Liver (tissue), 9 donors: ENCODE data around the gene B2M. TPM values are rescaled to one million over a fixed set of nuclear protein-coding genes. Genes with fewer than 3 reads are reported as not detected.

Experiments used
- DNase-seq: peaks from one replicate; pipeline ENCODE4 v3.0.0-alpha.2; 2017; ENCODE audit warnings: low spot score
- H3K27ac ChIP-seq, 2 donors: one replicate each; pipeline ENCODE4 v1.7.0; 2013; ENCODE audit warnings: inconsistent platforms in 2 of 2, low read length in 2 of 2, control low read depth in 1 of 2, low read depth in 1 of 2, mild to moderate bottlenecking in 1 of 2
- H3K27me3 ChIP-seq, 4 donors: one replicate each; pipeline versions ENCODE4 v1.6.1 to v1.7.0; 2013; ENCODE audit warnings: low read length in 3 of 4, inconsistent platforms in 1 of 4, mild to moderate bottlenecking in 1 of 4, moderate library complexity in 1 of 4; ENCODE audit not compliant: control insufficient read depth in 4 of 4, insufficient read depth in 4 of 4
- H3K36me3 ChIP-seq, 4 donors: one replicate each; pipeline versions ENCODE4 v1.6.1 to v1.7.0; 2013; ENCODE audit warnings: low read length in 3 of 4, mild to moderate bottlenecking in 3 of 4, low read depth in 1 of 4, moderate library complexity in 1 of 4; ENCODE audit not compliant: control insufficient read depth in 4 of 4, insufficient read depth in 3 of 4
- H3K4me1 ChIP-seq, 4 donors: one replicate each; pipeline versions ENCODE4 v1.6.1 to v1.7.0; 2013; ENCODE audit warnings: low read length in 3 of 4, mild to moderate bottlenecking in 3 of 4, moderate library complexity in 1 of 4; ENCODE audit not compliant: control insufficient read depth in 4 of 4, insufficient read depth in 4 of 4
- H3K4me3 ChIP-seq, 3 donors: one replicate each; pipeline versions ENCODE4 v1.6.1 to v1.7.0; 2013; ENCODE audit warnings: low read length in 3 of 3, control low read depth in 1 of 3, low read depth in 1 of 3, mild to moderate bottlenecking in 1 of 3
- H3K9ac ChIP-seq, 2 donors: one replicate each; pipeline ENCODE4 v1.7.0; 2013; ENCODE audit warnings: low read length in 2 of 2, mild to moderate bottlenecking in 2 of 2, moderate library complexity in 2 of 2, control low read depth in 1 of 2, low read depth in 1 of 2
- H3K9me3 ChIP-seq, 4 donors: one replicate each; pipeline versions ENCODE4 v1.6.1 to v1.7.0; 2013; ENCODE audit warnings: low read length in 3 of 4; ENCODE audit not compliant: control insufficient read depth in 4 of 4
- ATF3 ChIP-seq: IDR thresholded peaks from 2 replicates; pipeline ENCODE4 v1.6.1; 2016; ENCODE audit warnings: antibody characterized with exemption
- CTCF ChIP-seq: fragments of 150-350 bp; IDR thresholded peaks from 2 replicates; pipeline ENCODE4 v1.5.1; 2017; ENCODE audit warnings: improper control_type of control experiment, low read depth, low read length; ENCODE audit not compliant: missing input control
- EGR1 ChIP-seq, 2 donors: IDR thresholded peaks; 2 replicates each; pipeline ENCODE4 v1.6.1; 2016 to 2018; ENCODE audit warnings: antibody characterized with exemption in 2 of 2, low read depth in 2 of 2
- FOXA1 ChIP-seq: IDR thresholded peaks from 2 replicates; pipeline ENCODE4 v1.6.1; 2016; ENCODE audit warnings: antibody characterized with exemption
- FOXA2 ChIP-seq: IDR thresholded peaks from 2 replicates; pipeline ENCODE4 v1.6.1; 2016; ENCODE audit warnings: antibody characterized with exemption
- GABPA ChIP-seq, 2 donors: IDR thresholded peaks in 1 of 2; conservative IDR thresholded peaks in 1 of 2; 2 replicates each; pipeline ENCODE4 v1.6.1; 2016; ENCODE audit warnings: antibody characterized with exemption in 2 of 2, mild to moderate bottlenecking in 1 of 2, moderate library complexity in 1 of 2
- HNF4A ChIP-seq, 2 donors: conservative IDR thresholded peaks; 2 replicates each; pipeline ENCODE4 v1.6.1; 2016; ENCODE audit warnings: antibody characterized with exemption in 2 of 2, mild to moderate bottlenecking in 2 of 2
- HNF4G ChIP-seq: IDR thresholded peaks from 2 replicates; pipeline ENCODE4 v1.6.1; 2016; ENCODE audit warnings: antibody characterized with exemption
- JUND ChIP-seq, 2 donors: IDR thresholded peaks; 2 replicates each; pipeline ENCODE4 v1.6.1; 2016; ENCODE audit warnings: antibody characterized with exemption in 2 of 2
- MAX ChIP-seq: IDR thresholded peaks from 2 replicates; pipeline ENCODE4 v1.6.1; 2016; ENCODE audit warnings: antibody characterized with exemption
- NR2F2 ChIP-seq: IDR thresholded peaks from 2 replicates; pipeline ENCODE4 v1.6.1; 2016; ENCODE audit warnings: antibody characterized with exemption
- RAD21 ChIP-seq, 2 donors: IDR thresholded peaks; 2 replicates each; pipeline ENCODE4 v1.6.1; 2016; ENCODE audit warnings: antibody characterized with exemption in 2 of 2, mild to moderate bottlenecking in 2 of 2
- REST ChIP-seq: IDR thresholded peaks from 2 replicates; pipeline ENCODE4 v1.6.1; 2016; ENCODE audit warnings: antibody characterized with exemption, mild to moderate bottlenecking
- RXRA ChIP-seq, 2 donors: IDR thresholded peaks; 2 replicates each; pipeline ENCODE4 v1.6.1; 2017 to 2018; ENCODE audit warnings: antibody characterized with exemption in 2 of 2, mild to moderate bottlenecking in 1 of 2
- SP1 ChIP-seq: IDR thresholded peaks from 2 replicates; pipeline ENCODE4 v1.6.1; 2018; ENCODE audit warnings: antibody characterized with exemption, mild to moderate bottlenecking
- TAF1 ChIP-seq: conservative IDR thresholded peaks from 2 replicates; pipeline ENCODE4 v1.6.1; 2016; ENCODE audit warnings: antibody characterized with exemption, mild to moderate bottlenecking
- YY1 ChIP-seq: IDR thresholded peaks from 2 replicates; pipeline ENCODE4 v1.6.1; 2016; ENCODE audit warnings: antibody characterized with exemption, mild to moderate bottlenecking
- ZBTB33 ChIP-seq: IDR thresholded peaks from 2 replicates; pipeline ENCODE4 v1.6.1; 2016; ENCODE audit warnings: antibody characterized with exemption
- polyA plus RNA-seq, 2 donors: library from polyadenylated mRNA; stranded (reverse) in 1 of 2; unstranded in 1 of 2; fragments of 200-250 nt in 1 of 2; fragments of >200 nt in 1 of 2; fragmentation: Nextera tagmentation in 1 of 2; extraction: Ambion mirVana in 1 of 2; gene quantifications; one replicate each; pipeline versions ENCODE4 v1.2.1 to v1.2.3, GENCODE V29; 2013 to 2015
- total RNA-seq, 2 donors: library from RNA; depleted of rRNA; stranded (reverse); fragments of >200 nt; gene quantifications; one replicate each; pipeline ENCODE4 v1.2.3, GENCODE V29; 2014
- donor health status: healthy.
- donor health status: healthy.
- donor health status: healthy.
- donor health status: healthy.
- donor health status: healthy.

B2M gene
- total and polyA plus RNA-seq, 4 donors = 1,388 to 3,787 (median 2,950) TPM

- Histone ChIP-seq H3K9ac (no peak overlapping the region), H3K27ac (no peak overlapping the region), H3K27me3 (no peaks in the 10 kb centered on the region), H3K36me3 (no peaks in the 10 kb centered on the region), H3K9me3 (peaks cover 0 to 2% (median 0%) of the 10 kb centered on the region in 4 donors), H3K4me3 (no peak overlapping the region), H3K4me1 (no peaks in the 10 kb centered on the region)
- TF ChIP-seq FOXA2 (no peak), MAX (no peak), GABPA (IDR thresholded peaks at IDR 0.05 in 1 of 2, conservative IDR thresholded peaks at IDR 0.05 in 1 of 2) (no peak), JUND (IDR thresholded peaks at IDR 0.05) (no peak), TAF1 (no peak), HNF4G (no peak), SP1 (no peak), HNF4A (conservative IDR thresholded peaks at IDR 0.05) (no peak), YY1 (no peak), ZBTB33 (no peak), REST (no peak), RAD21 (IDR thresholded peaks at IDR 0.05) (no peak), FOXA1 (no peak), EGR1 (IDR thresholded peaks at IDR 0.05; ENCODE audit: low read depth in 2 of 2) (no peak), RXRA (IDR thresholded peaks at IDR 0.05) (no peak), CTCF (no peak), ATF3 (no peak), NR2F2 (no peak)
- no peak for DNase-seq
These were observed 14.3 kb upstream of the B2M start for GRCh38 chr15:44697014-44697413.
